ENCODE data around the gene COX4I2.

GRCh38 chr20:31632548-31633338 lies 5.0 kb upstream of the COX4I2 start:
- TF ChIP-seq CTCF (IDR thresholded peaks at IDR 0.05), result no peak
- TF ChIP-seq STAT6 (CRISPR knock-in tag; conservative IDR thresholded peaks at IDR 0.05; ENCODE audit: low read depth), result no peak
- no peak for TF ChIP-seq ZNF512 (CRISPR knock-in tag; IDR thresholded peaks at IDR 0.05; ENCODE audit: borderline replicate concordance)
- TF ChIP-seq CREM (CRISPR knock-in tag; IDR thresholded peaks at IDR 0.05), result no peak
- no peak for TF ChIP-seq CREB1 (CRISPR knock-in tag; IDR thresholded peaks at IDR 0.05)
- no peak for TF ChIP-seq ESRRA (CRISPR knock-in tag; IDR thresholded peaks at IDR 0.05; ENCODE audit: borderline replicate concordance)
- TF ChIP-seq ZBTB21 (CRISPR knock-in tag; IDR thresholded peaks at IDR 0.05; ENCODE audit: borderline replicate concordance), result no peak
- no peak for TF ChIP-seq ZNF121 (CRISPR knock-in tag; IDR thresholded peaks at IDR 0.05)
- no peak for TF ChIP-seq RELA (CRISPR knock-in tag; IDR thresholded peaks at IDR 0.05; ENCODE audit: borderline replicate concordance)
- no peak for TF ChIP-seq ELF4 (CRISPR knock-in tag; IDR thresholded peaks at IDR 0.05; ENCODE audit: low read depth)
- TF ChIP-seq ZNF232 (CRISPR knock-in tag; IDR thresholded peaks at IDR 0.05), result no peak
- no peak for TF ChIP-seq MAX (CRISPR knock-in tag; IDR thresholded peaks at IDR 0.05)
- TF ChIP-seq HMGXB4 (CRISPR knock-in tag; IDR thresholded peaks at IDR 0.05), result no peak
- TF ChIP-seq NR2C2 (CRISPR knock-in tag; IDR thresholded peaks at IDR 0.05), result no peak
